Uterus (tissue), 2 donors: ENCODE data around the gene NPC2.

Source experiments
- POLR2A ChIP-seq, 2 donors: fragments of 450-650 bp; IDR thresholded peaks; one replicate each; pipeline ENCODE4 v1.6.1; 2016; ENCODE audit warnings: antibody characterized with exemption in 2 of 2, mild to moderate bottlenecking in 1 of 2, moderate library complexity in 1 of 2
- TF ChIP-seq, protein P1 (sequence below), 4 experiments: fragments of 200-600 bp in 2 of 4; fragments of 450-650 bp in 2 of 4; sonication (generic) in 2 of 4; IDR thresholded peaks; one replicate each; pipeline ENCODE4 v1.5.1; 2016 to 2019; ENCODE audit warnings: antibody characterized with exemption in 4 of 4, mild to moderate bottlenecking in 2 of 4, moderate library complexity in 1 of 4

DNA sequence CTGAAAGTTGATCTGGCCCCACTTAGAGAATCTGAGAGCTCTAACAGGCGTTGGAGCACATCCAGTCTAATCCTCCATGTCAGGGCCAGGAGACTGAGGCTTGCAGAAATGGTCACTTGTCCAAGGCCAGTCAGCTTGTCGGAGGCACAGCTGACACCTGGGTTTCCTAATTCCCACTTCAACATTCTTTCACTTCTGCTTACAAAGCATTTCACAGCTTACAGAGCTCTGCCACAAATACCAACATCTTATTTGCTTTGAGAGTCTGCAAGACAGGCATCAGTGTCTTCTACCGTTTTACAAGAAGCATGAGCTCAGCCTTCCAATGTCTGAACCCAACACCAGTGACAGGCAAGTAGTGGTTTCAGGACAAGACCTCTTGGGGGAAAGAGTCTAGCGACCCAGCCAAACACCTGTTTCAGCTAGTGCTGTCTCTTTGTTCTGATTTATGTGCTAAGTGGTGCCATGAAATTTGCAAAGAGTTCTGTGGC is 32.3 kb upstream of the NPC2 start:
- TF ChIP-seq, protein P1, sequence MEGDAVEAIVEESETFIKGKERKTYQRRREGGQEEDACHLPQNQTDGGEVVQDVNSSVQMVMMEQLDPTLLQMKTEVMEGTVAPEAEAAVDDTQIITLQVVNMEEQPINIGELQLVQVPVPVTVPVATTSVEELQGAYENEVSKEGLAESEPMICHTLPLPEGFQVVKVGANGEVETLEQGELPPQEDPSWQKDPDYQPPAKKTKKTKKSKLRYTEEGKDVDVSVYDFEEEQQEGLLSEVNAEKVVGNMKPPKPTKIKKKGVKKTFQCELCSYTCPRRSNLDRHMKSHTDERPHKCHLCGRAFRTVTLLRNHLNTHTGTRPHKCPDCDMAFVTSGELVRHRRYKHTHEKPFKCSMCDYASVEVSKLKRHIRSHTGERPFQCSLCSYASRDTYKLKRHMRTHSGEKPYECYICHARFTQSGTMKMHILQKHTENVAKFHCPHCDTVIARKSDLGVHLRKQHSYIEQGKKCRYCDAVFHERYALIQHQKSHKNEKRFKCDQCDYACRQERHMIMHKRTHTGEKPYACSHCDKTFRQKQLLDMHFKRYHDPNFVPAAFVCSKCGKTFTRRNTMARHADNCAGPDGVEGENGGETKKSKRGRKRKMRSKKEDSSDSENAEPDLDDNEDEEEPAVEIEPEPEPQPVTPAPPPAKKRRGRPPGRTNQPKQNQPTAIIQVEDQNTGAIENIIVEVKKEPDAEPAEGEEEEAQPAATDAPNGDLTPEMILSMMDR (IDR thresholded peaks at IDR 0.05), result no peak
- TF ChIP-seq POLR2A (IDR thresholded peaks at IDR 0.05), result no peak
